ENCODE results near the gene POU2F1.

The POU2F1 gene

DNA sequence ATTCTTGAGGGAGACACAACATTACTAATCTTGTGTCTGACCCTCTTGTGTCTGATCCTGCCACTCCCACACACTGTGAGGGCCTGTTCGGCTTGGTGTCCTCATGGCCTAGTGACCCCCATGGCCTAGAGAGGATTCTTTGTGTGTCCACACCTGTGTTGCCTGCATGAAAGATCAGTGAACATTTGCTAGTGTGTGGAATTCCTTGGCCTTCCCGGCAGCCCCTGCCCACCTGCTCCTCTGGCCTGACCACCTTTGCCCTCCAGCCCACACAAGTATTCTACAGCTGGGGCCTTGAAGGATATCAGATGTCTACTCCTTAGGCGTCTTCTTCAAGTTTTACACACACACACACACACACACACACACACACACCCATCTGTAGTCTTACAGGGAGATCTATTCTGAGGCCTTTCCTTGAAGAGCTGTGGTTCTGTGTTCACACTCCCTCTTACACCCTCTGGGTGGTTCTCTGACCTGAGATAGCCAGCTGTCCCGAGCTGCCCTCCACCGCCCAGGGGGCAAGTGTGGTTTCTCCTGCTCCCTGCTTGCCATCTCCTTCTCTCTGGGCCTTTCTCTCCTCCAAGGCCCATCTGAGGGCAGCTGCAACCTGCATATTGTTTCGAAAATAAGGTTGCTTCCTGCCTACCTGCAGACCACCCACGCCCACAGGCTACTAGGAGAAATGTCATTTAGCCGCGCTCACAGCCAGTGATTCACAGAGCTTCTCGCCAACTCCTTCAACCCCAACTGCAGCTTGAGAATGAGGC lies 252.3 kb downstream of the POU2F1 start:
- no peak for DNase-seq

DNA sequence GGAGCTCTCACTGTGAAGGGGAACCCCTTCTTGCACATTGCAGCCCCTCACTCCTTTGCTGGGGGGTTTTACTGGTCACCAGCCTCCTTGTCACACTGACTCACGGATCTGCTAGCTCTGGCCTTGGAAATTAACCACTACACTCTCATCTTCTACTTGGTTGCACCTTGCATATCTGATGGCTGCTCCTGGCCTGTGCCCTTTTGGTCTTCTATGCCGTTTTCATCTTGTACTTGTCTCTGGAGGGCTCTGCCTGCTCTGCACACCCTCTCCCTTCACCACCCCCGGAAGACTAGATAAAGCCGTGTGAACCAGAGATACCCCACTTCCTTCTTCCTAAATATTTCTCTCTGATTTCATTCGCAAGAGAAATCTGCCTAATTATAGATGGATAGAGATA lies 253.1 kb downstream of the POU2F1 start:
- DNase-seq: no peak

DNA sequence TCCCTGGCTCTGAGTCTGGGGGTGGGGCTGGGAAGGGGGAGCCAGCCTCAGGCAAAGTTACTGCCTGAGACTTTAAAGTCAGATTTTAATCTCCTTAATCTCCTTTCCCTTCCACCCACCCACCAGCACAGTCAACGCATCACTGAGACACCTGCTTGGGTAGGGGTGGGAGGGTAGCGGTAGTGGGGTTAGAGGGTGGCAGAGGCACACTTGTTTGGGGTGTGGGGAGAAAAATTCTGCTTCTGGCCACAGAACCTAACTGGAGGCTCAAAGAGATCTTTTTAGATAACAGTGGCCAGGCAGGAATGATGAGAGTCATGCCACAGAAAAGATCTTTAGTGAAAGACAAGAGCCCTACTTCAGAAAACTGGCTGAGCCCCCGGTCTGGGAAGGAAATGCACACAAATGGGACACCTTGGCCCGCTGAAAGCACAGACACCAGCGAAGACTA lies 253.5 kb downstream of the POU2F1 start:
- no peak for DNase-seq

DNA sequence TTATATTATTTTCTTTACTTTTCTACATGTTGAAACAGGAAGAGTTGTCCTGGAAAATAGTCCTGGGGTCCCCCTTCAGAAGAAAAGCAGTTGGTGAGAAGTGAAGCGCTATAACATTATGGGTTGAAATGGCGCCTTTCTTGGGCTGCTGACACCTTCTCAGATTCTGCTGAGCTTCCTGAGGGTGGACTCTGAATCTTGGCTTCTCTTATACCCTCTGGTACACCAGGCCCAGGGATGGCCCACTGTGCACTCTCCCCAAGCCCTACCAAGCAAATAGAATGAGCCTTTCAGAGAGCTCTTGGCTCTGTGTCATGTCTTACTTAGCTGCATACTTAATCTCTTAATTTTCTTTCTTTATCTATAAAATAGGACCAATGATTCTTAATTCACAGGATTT lies 255.4 kb downstream of the POU2F1 start:
- no peak for DNase-seq

Data from NCI-H2227 treated with DMSO at 0.1 percent for 48 hours (cell line).